ENCODE results near the gene SNAP23. TPM values are rescaled to one million over a fixed set of nuclear protein-coding genes. Genes with fewer than 3 reads are reported as not detected.

SNAP23 gene
- total RNA-seq, 4 donors from 2014 or later: 76.5 to 98.6 (median 97.2) TPM

GRCh38 chr15:42498212-42499068 lies 3.0 kb downstream of the SNAP23 start:
- TF ChIP-seq CTCF (IDR thresholded peaks at IDR 0.05; ENCODE audit: low read depth): no peak

GRCh38 chr15:42499858-42500609 lies 4.6 kb downstream of the SNAP23 start:
- no peak for TF ChIP-seq CTCF (IDR thresholded peaks at IDR 0.05; ENCODE audit: low read depth)

- no peak for TF ChIP-seq CTCF (IDR thresholded peaks at IDR 0.05; ENCODE audit: low read depth)
Measured at GRCh38 chr15:42502477-42502876, 7.0 kb downstream of the SNAP23 start.

- no peak for TF ChIP-seq CTCF (IDR thresholded peaks at IDR 0.05; ENCODE audit: low read depth)
Measured at GRCh38 chr15:42503825-42504224, 8.4 kb downstream of the SNAP23 start.

GRCh38 chr15:42504631-42505030 lies 9.2 kb downstream of the SNAP23 start:
- TF ChIP-seq CTCF (IDR thresholded peaks at IDR 0.05; ENCODE audit: low read depth): no peak

- no peak for TF ChIP-seq CTCF (IDR thresholded peaks at IDR 0.05; ENCODE audit: low read depth)
Measured at GRCh38 chr15:42507514-42507913, 12.1 kb downstream of the SNAP23 start.

GRCh38 chr15:42508263-42508690 lies 12.8 kb downstream of the SNAP23 start:
- no peak for TF ChIP-seq CTCF (IDR thresholded peaks at IDR 0.05; ENCODE audit: low read depth)

Measured in subcutaneous adipose tissue (tissue), 4 donors.